Dedifferentiated amniotic fluid mesenchymal stem cell (primary cell): ENCODE results near the gene CDK1.

Source experiments
- DNase-seq: peaks from one replicate; pipeline ENCODE4 v3.0.0-alpha.2; 2016; ENCODE audit errors: extremely low spot score

CDK1 gene

GRCh38 chr10:60778971-60779796 is 906 bp downstream of the CDK1 start:
- DNase-seq = no peak

GRCh38 chr10:60781661-60782060 is 3.4 kb downstream of the CDK1 start:
- DNase-seq = no peak

GRCh38 chr10:60784641-60785040 is 6.4 kb downstream of the CDK1 start:
- no peak for DNase-seq

DNA sequence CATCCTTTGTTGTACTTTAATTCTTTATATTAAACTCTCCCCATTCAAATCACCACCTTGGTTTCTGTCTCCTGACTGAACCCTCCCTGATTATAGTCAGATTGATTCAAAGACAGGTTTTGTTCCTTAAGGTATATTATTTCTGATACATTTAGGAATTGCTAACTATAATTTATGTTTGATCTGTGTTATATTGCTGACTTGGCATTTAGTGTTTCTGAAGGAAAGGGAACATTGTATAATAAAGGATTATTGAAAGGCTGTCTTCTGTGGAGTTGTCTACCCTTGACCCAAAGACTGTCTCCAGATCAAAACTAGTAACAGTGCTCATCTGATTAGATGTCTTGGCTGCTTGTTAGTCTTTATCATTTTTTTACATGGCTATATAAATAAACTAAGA is 10.3 kb downstream of the CDK1 start:
- no peak for DNase-seq

DNA sequence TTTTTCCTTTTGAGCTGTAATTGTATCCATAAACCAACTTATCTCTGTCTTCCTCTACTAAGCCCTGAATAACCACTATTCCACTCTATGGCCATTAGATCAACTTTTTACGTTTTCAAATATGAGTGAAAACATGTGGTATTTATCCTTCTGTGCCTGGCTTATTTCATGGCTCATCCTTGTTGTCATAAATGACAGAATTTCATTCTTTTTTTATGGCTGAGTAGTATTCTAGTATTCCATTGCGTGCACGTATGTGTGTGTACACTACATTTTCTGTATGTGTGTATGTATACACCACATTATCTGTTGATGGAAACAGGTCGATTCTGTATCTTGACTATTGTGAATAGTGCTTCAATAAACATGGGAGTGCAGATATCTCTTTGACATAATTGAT is 11.1 kb downstream of the CDK1 start:
- DNase-seq = no peak

- no peak for DNase-seq
Observed at GRCh38 chr10:60794953-60795352, 16.7 kb downstream of the CDK1 start.

DNA sequence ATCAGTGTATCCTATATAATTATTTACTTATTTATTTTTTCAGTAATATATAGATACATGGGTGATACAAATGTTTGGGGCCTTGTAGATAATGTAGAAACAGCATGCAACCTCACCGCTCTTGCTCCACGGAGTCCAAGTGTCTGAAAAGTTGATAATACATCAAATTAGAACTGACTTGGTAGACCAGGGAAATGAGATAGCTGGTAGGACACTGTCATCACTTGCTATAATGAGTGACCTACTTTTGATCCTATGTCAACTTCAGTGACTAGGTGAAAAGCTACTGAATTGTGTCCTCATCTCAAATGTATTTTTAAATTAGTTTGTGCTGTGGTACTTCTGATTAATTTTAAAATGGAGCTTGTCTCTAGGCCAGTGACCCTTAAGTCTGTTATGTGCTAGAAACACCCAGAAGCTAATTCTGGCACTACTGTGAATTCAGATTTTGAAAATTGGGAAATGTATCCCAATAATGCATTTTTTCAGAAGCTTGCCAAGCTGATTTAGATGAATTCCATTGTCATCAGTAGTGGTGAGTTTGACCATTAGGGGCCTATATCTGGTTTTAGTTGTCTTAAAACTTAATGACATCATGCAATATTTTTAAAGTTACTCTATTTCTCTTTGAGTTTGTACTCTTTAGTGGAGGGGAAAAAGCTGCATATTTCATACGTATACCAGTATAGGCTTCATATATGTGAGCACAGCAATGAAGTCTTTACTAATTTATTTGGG is 17.4 kb downstream of the CDK1 start:
- DNase-seq = no peak

DNA sequence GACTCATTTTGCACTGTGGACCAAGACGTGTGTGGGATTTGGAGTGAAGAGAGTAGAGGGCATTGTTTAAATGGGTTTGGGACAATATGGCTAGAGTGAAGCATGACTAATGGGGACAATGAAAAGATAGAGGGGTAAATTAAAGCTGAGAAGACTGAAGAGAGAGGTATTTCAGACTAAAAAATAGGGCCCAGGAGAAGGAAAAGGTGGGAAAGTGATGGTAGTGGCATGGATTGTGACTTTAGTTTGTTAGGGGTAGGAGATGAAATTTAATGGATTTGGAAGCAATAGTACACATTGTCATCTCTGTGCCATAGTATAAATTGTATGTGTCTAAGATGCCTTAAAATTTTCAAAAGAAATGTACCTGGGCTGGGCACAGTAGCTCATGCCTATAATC is 18.2 kb downstream of the CDK1 start:
- DNase-seq = no peak

DNA sequence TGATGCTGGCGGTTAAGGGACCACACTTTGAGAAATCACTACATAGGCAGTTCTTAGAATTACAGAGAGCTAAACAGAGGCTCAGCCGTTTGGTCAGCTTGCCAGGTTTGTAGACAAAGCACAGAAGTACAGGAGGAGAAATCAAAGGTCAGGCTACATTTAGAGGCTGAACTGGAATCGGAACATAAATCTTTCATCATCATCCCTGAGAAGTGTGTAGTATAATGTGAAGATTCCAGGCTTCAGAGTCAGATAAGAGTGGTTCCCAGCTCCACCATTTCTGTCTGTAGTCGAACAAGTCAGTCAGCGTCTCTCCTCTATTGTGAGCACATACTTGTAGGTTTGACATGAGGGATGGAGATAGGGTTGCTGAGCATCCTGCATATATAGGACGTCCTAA is 18.9 kb downstream of the CDK1 start:
- no peak for DNase-seq

- no peak for DNase-seq
Observed at GRCh38 chr10:60798031-60798430, 19.8 kb downstream of the CDK1 start.

DNA sequence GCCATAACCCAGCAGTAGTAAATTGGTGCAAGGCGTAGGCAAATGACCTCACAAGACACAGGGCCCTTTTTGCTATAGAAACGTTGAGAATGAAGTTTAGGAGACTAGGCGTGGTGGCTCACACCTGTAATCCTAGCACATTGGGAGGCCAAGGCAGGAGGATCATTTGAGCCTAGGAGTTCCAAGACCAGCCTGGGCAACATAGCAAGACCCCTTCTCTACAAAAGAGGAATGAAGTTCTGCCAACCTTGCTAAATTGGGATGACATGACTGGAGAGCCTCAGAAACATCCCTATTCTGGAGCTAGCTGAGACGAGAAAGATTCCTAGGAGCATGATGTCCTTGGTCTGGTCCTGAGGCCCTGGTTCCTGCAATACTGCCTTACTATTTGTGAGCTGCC is 20.6 kb downstream of the CDK1 start:
- no peak for DNase-seq

DNA sequence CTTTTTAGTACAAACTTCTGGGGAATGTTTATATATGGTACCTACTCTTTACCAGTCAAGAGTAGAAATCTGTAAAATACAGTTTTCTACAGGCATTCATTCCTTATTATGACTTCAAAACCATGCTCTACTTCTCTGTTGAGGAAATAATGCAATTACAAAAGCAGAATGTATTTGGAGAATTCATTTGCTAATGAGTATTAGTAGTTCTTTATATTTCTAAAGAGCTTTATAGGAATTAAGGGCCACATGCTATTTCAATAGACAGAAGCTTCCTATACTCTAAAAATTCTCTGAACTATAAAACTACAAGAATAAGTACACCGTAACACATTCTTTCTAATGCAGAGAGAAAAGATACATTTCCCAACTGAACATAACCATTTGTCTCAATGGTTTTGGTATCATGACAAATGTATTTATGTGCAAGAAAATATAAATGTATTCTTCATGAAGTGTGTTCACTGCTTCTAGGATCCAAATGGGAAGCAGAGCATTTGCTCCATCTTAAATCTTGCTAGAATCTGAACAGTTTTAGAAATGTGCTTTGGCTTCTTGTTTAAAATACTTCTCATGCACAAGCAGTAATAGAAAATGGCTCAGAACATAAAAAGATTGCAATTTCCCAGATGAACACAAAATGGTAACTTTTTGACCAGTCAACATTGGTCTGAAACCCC is 21.8 kb downstream of the CDK1 start:
- no peak for DNase-seq

DNA sequence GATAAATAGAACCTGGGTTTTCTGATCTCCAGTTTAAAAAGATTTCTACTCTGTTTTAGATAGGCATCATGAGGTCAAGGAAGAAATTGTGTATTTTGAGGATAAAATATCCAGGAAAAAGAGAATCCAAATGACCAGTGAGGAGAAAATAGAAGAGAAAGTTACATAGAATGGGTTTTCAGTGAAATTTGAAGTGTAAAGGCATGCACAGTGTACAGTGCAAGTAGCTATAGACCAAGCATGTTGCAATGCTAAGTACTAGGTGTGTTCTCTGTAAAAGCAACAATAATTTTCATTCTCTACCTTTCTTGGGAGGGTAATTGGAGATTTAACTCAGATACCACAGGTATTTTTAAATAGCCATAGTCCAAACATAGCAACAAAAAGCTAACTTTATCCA is 22.6 kb downstream of the CDK1 start:
- no peak for DNase-seq

DNA sequence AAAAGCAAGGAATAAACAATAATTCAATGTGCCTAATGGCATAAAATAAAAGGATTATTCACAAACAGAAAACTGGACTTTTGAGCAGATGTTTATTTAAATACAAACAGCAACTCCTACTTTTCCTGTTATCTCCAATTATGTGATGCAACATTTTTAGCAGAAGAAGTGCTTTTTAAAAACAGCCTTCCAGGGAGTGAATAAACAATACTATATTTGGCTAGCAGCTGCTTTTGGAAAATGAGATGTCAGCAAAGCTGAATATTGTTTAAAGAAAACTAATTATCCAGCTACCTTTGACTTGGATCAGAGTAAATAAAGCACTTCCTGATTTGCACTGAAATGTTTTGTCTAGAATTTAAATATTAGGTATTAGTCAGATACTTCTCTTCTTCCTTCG is 23.2 kb downstream of the CDK1 start:
- no peak for DNase-seq

- no peak for DNase-seq
Observed at GRCh38 chr10:60803433-60803832, 25.2 kb downstream of the CDK1 start.

DNA sequence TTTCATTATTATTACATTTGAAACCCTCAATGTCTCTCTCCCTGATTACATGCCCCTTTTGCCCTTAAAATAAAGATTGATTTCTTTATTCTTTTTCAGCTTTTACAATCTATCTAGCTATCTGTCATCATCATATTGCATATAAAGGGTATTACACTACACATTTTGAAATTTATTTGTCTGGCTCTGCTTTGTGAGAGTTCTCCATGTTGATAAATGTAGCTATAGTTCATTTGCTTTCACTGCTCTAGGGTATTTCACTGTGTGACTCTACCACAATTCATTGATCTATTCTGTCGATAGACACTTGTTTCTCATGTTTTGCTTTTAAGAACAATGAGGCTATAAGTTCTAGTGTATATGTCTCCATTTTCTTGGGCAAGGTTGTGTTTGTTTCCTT is 25.6 kb downstream of the CDK1 start:
- DNase-seq = no peak

DNA sequence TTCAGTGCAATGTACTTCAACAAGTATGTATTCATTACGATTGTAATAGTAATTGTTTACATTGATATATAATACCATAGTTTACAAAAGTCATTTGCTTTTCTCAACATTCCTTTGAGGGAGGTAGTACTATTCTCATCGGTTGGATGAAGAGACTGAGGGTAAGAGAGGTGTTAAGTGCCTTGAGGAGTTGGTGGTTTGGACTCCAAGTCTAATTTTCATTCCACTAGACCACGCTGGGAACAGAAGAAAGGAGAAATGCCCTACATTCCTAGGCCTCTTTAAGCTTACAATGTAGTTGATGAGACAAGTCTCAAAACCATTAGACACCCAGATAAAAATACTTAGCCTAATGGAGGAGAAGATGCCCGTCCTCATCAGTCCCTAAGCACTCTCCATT is 28.6 kb downstream of the CDK1 start:
- no peak for DNase-seq

DNA sequence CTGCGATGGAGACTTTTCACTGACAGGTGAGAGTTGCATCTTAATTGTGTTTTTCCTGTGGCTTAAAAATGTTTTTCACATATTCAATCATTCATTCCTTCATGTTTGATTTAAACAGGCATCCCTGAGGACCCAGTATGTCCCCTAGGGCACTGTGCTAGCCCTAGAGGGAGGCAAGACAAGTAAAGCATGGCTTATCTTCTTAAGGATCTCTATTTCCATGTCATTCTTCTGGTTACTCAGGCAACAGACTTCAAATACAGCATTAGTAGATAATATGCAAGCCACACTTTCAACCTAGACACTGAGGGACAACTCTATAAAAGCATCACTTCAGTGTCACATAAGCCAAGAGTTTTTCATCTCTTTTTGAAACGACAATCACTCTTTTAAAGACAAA is 29.2 kb downstream of the CDK1 start:
- DNase-seq = no peak

DNA sequence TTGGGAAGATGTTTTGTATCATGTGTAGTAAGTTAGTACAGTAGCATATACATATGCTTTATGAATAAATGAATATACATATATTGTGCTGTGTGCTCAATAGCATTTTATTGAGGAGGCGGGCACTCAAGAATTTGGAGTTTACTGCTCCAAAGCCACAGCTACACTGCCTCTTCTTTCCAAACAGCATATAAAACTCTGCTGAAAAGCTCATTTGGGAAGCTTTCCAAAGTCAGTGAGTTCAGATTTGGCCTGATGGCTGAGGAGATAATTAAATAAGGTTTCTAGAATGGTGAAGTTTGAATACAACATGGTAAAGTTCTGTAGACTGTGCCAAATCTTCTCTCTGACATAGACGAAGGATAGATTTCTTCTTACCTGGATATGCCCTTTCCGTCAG is 29.8 kb downstream of the CDK1 start:
- no peak for DNase-seq

- no peak for DNase-seq
Observed at GRCh38 chr10:60809157-60809556, 30.9 kb downstream of the CDK1 start.

DNA sequence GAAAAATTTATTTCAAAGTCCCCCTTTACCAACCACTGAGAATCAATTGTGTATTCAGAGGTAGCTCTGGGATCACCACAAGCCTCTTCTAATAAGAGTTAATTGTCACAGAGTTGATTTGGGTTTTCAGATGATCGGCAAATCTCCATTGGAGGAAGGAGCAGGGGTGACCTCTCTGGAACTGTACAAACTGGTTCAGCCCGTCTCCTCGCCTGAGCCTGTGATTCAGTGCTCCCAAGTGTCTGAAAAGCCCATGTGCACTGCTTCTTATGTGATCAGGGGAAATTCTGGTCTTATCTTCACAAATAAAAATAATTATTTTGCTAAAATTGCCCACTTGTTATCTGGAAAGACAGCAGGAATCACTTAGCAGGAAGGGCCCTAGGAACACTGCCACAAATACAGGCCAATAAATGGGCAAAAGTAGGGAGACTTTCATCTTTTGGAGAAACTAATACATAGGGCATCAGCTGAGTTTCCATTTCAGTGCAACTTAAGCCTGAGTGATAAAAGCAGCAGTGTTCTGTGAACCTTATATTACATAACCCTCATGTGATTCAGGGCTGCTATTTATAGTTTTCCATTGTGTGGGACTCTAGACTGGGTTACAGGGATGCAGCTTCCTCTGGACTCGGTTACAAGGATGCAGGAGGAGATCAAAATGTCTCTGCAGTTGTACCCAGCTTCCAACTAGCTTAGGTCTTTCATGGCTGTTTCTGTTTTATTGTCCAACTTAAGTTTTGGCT is 32.3 kb downstream of the CDK1 start:
- DNase-seq = peak; percentile 36
